ENCODE data around the gene SOX4.

GRCh38 chr6:21555197-21555596, 38.4 kb upstream of the SOX4 start:
- TF ChIP-seq CTCF (IDR thresholded peaks at IDR 0.05; ENCODE audit: low read length), result no peak
- no peak for TF ChIP-seq EZH2 (IDR thresholded peaks at IDR 0.05; ENCODE audit: borderline replicate concordance, low read length)
